ENCODE measurements around the gene SF3A2. TPM values are rescaled to one million over a fixed set of nuclear protein-coding genes. Genes with fewer than 3 reads are reported as not detected.

Gene SF3A2
- total and polyA plus RNA-seq, 12 donors: 3.9 to 110 (median 28.2) TPM

DNA sequence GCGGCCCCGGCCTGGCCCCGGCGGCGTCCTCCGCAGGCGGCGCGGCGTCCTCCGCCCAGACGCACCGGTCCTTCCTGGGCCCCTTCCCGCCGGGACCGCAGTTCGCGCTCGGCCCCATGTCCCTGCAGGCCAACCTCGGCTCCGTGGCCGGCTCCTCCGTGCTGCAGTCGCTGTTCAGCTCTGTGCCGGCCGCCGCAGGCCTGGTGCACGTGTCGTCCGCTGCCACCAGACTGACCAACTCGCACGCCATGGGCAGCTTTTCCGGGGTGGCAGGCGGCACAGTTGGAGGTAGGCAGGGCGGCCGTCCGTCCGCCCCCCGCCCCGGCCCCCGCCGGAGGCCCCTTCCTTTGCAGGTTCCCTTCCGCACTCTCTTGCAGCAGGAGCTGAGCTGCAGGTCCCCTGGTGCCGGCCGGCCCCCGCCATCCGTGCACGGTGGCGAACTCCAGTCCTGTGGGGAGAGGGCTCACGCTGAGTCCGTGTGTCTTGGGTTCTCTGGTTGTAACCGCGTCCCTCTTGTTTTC is 9.7 kb upstream of the SF3A2 start:
- intact Hi-C loops (cut with DNase I): no loop called here
- Histone ChIP-seq H3K27ac (no peak overlapping the region), H3K4me3 (no peak overlapping the region), H3K4me1 (replicated peaks in 1 of 2) (peaks cover 7 to 13% of the 10 kb centered on the region in 2 donors), H3K9me3 (replicated peaks in 1 of 3) (no peaks in the 10 kb centered on the region), H3K27me3 (no peaks in the 10 kb centered on the region), H3K36me3 (replicated peaks in 1 of 2) (peaks cover 0 to 74% of the 10 kb centered on the region in 2 donors)
- WGBS, 4 donors: 94 to 98% (median 96%) methylated on average over 29 to 53 of the region's 53 CpGs
- DNase-seq: no peak
- TF ChIP-seq, protein P1, sequence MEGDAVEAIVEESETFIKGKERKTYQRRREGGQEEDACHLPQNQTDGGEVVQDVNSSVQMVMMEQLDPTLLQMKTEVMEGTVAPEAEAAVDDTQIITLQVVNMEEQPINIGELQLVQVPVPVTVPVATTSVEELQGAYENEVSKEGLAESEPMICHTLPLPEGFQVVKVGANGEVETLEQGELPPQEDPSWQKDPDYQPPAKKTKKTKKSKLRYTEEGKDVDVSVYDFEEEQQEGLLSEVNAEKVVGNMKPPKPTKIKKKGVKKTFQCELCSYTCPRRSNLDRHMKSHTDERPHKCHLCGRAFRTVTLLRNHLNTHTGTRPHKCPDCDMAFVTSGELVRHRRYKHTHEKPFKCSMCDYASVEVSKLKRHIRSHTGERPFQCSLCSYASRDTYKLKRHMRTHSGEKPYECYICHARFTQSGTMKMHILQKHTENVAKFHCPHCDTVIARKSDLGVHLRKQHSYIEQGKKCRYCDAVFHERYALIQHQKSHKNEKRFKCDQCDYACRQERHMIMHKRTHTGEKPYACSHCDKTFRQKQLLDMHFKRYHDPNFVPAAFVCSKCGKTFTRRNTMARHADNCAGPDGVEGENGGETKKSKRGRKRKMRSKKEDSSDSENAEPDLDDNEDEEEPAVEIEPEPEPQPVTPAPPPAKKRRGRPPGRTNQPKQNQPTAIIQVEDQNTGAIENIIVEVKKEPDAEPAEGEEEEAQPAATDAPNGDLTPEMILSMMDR (IDR thresholded peaks at IDR 0.05): no peak
- no peak for TF ChIP-seq POLR2A (IDR thresholded peaks at IDR 0.05)

DNA sequence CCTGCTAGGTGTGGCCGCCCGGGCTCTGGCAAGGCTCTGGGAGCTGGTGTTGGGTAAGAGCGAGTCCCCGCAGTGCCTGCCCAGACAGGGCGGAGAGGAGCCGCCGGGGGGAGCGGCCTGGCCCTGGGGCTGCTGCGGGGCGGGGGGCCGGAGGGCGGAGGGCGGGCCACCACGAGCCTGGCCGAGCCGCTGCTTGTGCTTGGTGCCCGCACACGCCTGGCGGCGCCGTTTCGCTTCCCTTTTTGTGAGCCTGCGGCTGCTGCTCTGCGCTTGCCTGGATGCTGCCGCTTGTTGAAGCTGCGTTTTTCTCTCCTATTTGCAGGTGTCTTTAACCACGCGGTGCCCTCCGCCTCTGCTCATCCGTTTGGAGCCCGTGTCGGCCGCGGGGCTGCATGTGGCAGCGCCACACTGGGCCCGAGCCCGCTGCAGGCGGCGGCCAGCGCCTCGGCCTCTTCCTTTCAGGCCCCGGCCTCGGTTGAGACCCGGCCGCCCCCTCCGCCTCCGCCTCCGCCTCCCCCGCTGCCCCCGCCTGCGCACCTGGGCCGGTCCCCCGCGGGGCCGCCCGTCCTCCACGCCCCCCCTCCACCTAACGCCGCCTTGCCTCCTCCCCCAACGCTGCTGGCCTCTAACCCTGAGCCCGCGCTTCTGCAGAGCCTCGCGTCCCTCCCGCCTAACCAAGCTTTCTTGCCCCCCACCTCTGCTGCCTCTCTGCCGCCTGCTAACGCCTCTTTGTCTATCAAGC is 9.0 kb upstream of the SF3A2 start:
- Histone ChIP-seq H3K4me3 (no peak overlapping the region), H3K27me3 (no peaks in the 10 kb centered on the region), H3K4me1 (replicated peaks in 1 of 2) (peaks cover 7 to 11% of the 10 kb centered on the region in 2 donors), H3K27ac (no peak overlapping the region), H3K36me3 (replicated peaks in 1 of 2) (peaks cover 0 to 67% of the 10 kb centered on the region in 2 donors), H3K9me3 (replicated peaks in 1 of 3) (no peaks in the 10 kb centered on the region)
- TF ChIP-seq, protein P1 (IDR thresholded peaks at IDR 0.05): no peak
- TF ChIP-seq POLR2A (IDR thresholded peaks at IDR 0.05): no peak
- peak in 1 of 7 donors; percentile 28 for DNase-seq
- intact Hi-C loops (cut with DNase I): no loop called here
- 87 to 92% (median 89%) methylated on average over 48 to 67 of the region's 67 CpGs for WGBS, 4 donors

DNA sequence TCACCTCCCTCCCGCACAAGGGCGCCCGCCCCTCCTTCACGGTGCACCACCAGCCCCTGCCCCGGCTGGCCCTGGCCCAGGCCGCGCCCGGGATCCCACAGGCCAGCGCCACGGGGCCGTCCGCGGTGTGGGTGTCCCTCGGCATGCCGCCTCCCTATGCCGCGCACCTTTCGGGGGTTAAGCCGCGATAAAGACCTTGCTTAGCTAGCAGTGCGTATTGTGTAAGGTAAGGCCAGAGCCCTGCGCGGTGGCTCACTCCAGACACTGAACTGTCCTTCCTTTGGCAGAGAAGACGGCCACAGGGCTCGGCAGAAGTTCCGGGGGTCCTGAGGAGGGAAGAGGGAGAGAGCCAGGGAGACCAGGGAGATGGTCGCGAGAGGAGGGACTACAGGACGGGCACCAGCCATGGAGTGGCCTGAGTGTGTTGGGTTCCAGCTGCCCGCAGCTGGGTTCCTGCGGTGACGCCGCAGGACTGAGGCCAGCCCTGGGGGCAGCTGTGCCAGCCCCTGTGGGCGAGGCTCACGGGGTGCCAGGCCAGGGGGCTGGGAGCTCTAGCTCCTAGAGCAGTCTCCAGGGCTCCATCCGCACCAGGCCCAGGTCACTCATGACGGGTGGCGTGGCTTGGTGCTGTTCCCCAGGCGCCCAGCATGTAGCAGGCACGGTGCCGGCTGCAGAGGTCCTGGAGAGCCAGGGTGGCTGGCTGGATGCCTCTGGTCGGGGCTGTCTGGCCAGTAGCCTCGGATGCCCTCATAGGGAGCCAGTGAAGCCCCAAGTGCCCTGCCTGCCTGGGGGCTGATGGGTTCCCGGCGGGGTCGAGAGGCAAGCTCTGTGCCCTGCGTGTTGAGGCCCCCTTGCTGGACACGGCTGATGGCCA is 8.2 kb upstream of the SF3A2 start:
- H3K27me3 ChIP-seq: no peaks in the 10 kb centered on the region
- intact Hi-C loops (cut with DNase I): no loop called here
- H3K36me3 ChIP-seq (replicated peaks in 1 of 2): peaks cover 0 to 67% of the 10 kb centered on the region in 2 donors

More for the DNA sequence above, 8.2 kb upstream of the SF3A2 start:
- 88 to 94% (median 93%) methylated on average over 23 to 48 of the region's 48 CpGs for WGBS, 4 donors
- TF ChIP-seq, protein P1 (IDR thresholded peaks at IDR 0.05): no peak
- Histone ChIP-seq H3K27ac (no peak overlapping the region), H3K4me1 (replicated peaks in 1 of 2) (peaks cover 7 to 14% of the 10 kb centered on the region in 2 donors), H3K4me3 (no peak overlapping the region), H3K9me3 (replicated peaks in 1 of 3) (no peaks in the 10 kb centered on the region)
- no peak for DNase-seq
